T-helper 1 cell treated with Interleukin-12 subunit alpha and Interleukin-12 subunit beta and Interleukin-4 antibody, amounts not matched to agents 30 ng/mL and 1 ng/mL, for 36 hours (primary cell): ENCODE results near the gene DMKN. TPM values are rescaled to one million over a fixed set of nuclear protein-coding genes. Genes with fewer than 3 reads are reported as not detected.

Source experiments
- intact Hi-C: fragments of 100-400 bp; cut with micrococcal nuclease; formaldehyde crosslinking; loops from one replicate; pipeline ENCODE4 v1.15.1; 2024
- total RNA-seq: library from RNA; stranded (reverse); gene quantifications from 2 replicates; pipeline ENCODE4 v1.2.3, GENCODE V29; 2022

The DMKN gene
- total RNA-seq = not detected in 2 replicates

GRCh38 chr19:35513628-35514281 is at the start of gene DMKN:
TSS of gene DMKN (minus strand) at chr19:35513649. CDS start at chr19:35513475, 174 bp downstream.
- intact Hi-C loops = loop anchor here (2.0 kb wide), 1 partner anchor 31 kb away; the partner anchor contains the start of gene TMEM147

- intact Hi-C loops = no loop called here
Observed at GRCh38 chr19:35562776-35563175, 49.3 kb upstream of the DMKN start.

- intact Hi-C loops = no loop called here
Observed at GRCh38 chr19:35562336-35562735, 48.9 kb upstream of the DMKN start.

GRCh38 chr19:35561436-35561835 is 48.0 kb upstream of the DMKN start:
- intact Hi-C loops = no loop called here

GRCh38 chr19:35560677-35561076 is 47.2 kb upstream of the DMKN start:
- intact Hi-C loops = no loop called here

- intact Hi-C loops = no loop called here
Observed at GRCh38 chr19:35560271-35560670, 46.8 kb upstream of the DMKN start.

- intact Hi-C loops = no loop called here
Observed at GRCh38 chr19:35559781-35560180, 46.3 kb upstream of the DMKN start.

GRCh38 chr19:35559281-35559659 is 45.8 kb upstream of the DMKN start:
- intact Hi-C loops = no loop called here

GRCh38 chr19:35558400-35559280 is 45.2 kb upstream of the DMKN start:
- intact Hi-C loops = loop anchor here (1.0 kb wide), 1 partner anchor 54 kb away; the partner anchor contains the start of gene HAUS5

- intact Hi-C loops = loop anchor here (1.0 kb wide), 2 partner anchors 12 to 55 kb away; partner anchors contain the start of genes HAUS5 and TMEM147
Observed at GRCh38 chr19:35557539-35558399, 44.3 kb upstream of the DMKN start.

- intact Hi-C loops = loop anchor here (1.0 kb wide), 1 partner anchor 12 kb away; the partner anchor contains the start of gene TMEM147
Observed at GRCh38 chr19:35556846-35557538, 43.5 kb upstream of the DMKN start.

- intact Hi-C loops = no loop called here
Observed at GRCh38 chr19:35556025-35556590, 42.7 kb upstream of the DMKN start.

GRCh38 chr19:35555301-35556005 is 42.0 kb upstream of the DMKN start:
- intact Hi-C loops = no loop called here

GRCh38 chr19:35554076-35554475 is 40.6 kb upstream of the DMKN start:
- intact Hi-C loops = no loop called here

GRCh38 chr19:35553385-35554000 is 40.0 kb upstream of the DMKN start:
- intact Hi-C loops = no loop called here

- intact Hi-C loops = no loop called here
Observed at GRCh38 chr19:35552534-35553384, 39.3 kb upstream of the DMKN start.

GRCh38 chr19:35551091-35551810 is 37.8 kb upstream of the DMKN start:
- intact Hi-C loops = no loop called here
